ENCODE data around the gene OR52K1. TPM values are rescaled to one million over a fixed set of nuclear protein-coding genes. Genes with fewer than 3 reads are reported as not detected.

The OR52K1 gene
- total and polyA plus RNA-seq, 8 donors, result 0.09 to 0.86 (median 0.27) TPM

- Histone ChIP-seq H3K4me3 (no peak overlapping the region), H3K9me3 (peaks cover 0 to 18% of the 10 kb centered on the region in 2 donors), H3K4me1 (peaks cover 0 to 40% of the 10 kb centered on the region in 2 donors), H3K27ac (peak overlapping the region in 1 of 2 donors; percentile 66), H3K27me3 (no peaks in the 10 kb centered on the region), H3K36me3 (no peaks in the 10 kb centered on the region)
- DNase-seq, result no peak
- intact Hi-C loops (cut with DNase I), result no loop called here
- no peak for TF ChIP-seq CTCF (IDR thresholded peaks at IDR 0.05)
- ATAC-seq, result no peak
Measured at GRCh38 chr11:4460151-4460550, 22.3 kb upstream of the OR52K1 start.

- intact Hi-C loops (cut with DNase I), result no loop called here
- TF ChIP-seq CTCF (IDR thresholded peaks at IDR 0.05), result no peak
- no peak for DNase-seq
- H3K27me3 ChIP-seq, result no peaks in the 10 kb centered on the region
- ATAC-seq, result no peak
- no peaks in the 10 kb centered on the region for H3K36me3 ChIP-seq
- H3K9me3 ChIP-seq, result peaks cover 0 to 20% of the 10 kb centered on the region in 2 donors
- H3K4me3 ChIP-seq, result no peak overlapping the region
- H3K27ac ChIP-seq, result no peak overlapping the region
- peaks cover 0 to 24% of the 10 kb centered on the region in 2 donors for H3K4me1 ChIP-seq
Measured at GRCh38 chr11:4464216-4465159, 18.0 kb upstream of the OR52K1 start.

GRCh38 chr11:4465407-4465806 is 17.0 kb upstream of the OR52K1 start:
- ATAC-seq, result no peak
- no peak for TF ChIP-seq CTCF (IDR thresholded peaks at IDR 0.05)
- intact Hi-C loops (cut with DNase I), result no loop called here

GRCh38 chr11:4466131-4466870 is 16.1 kb upstream of the OR52K1 start:
- peaks cover 0 to 19% of the 10 kb centered on the region in 2 donors for H3K4me1 ChIP-seq
- TF ChIP-seq CTCF (IDR thresholded peaks at IDR 0.05), result no peak
- H3K9me3 ChIP-seq, result peaks cover 0 to 20% of the 10 kb centered on the region in 2 donors
- no peak for DNase-seq
- no peak for ATAC-seq
- intact Hi-C loops (cut with DNase I), result no loop called here
- H3K4me3 ChIP-seq, result no peak overlapping the region
- H3K36me3 ChIP-seq, result no peaks in the 10 kb centered on the region
- H3K27ac ChIP-seq, result peak overlapping the region in 1 of 2 donors; percentile 74
- no peaks in the 10 kb centered on the region for H3K27me3 ChIP-seq

More at GRCh38 chr11:4465407-4465806, 17.0 kb upstream of the OR52K1 start:
- Histone ChIP-seq H3K27ac (no peak overlapping the region), H3K9me3 (peaks cover 0 to 20% of the 10 kb centered on the region in 2 donors), H3K4me3 (no peak overlapping the region), H3K27me3 (no peaks in the 10 kb centered on the region), H3K36me3 (no peaks in the 10 kb centered on the region), H3K4me1 (peaks cover 0 to 20% of the 10 kb centered on the region in 2 donors)
- no peak for DNase-seq
